PC-9 (cell line): Measurements from ENCODE around the gene NTN4.

ENCODE experiments used
- CTCF ChIP-seq: fragments of 200-600 bp; sonication (generic); conservative IDR thresholded peaks from 2 replicates; pipeline ENCODE4 v1.6.1; 2017; ENCODE audit warnings: mixed run types, antibody characterized with exemption, mild to moderate bottlenecking, moderate library complexity
- EZH2 ChIP-seq: fragments of 200-600 bp; sonication (generic); IDR thresholded peaks from 2 replicates; pipeline ENCODE4 v1.8.0; 2017; ENCODE audit warnings: antibody characterized with exemption, low read depth

GRCh38 chr12:95622879-95623278, 167.7 kb downstream of the NTN4 start:
- TF ChIP-seq CTCF (no peak), EZH2 (no peak)
